ENCODE measurements around the gene CLDN16. TPM values are rescaled to one million over a fixed set of nuclear protein-coding genes. Genes with fewer than 3 reads are reported as not detected.

CLDN16 gene, protein sequence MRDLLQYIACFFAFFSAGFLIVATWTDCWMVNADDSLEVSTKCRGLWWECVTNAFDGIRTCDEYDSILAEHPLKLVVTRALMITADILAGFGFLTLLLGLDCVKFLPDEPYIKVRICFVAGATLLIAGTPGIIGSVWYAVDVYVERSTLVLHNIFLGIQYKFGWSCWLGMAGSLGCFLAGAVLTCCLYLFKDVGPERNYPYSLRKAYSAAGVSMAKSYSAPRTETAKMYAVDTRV
- 1 to 10 TPM in 1 of 2 donors, not detected in 1; 4.4 TPM for total RNA-seq

DNA sequence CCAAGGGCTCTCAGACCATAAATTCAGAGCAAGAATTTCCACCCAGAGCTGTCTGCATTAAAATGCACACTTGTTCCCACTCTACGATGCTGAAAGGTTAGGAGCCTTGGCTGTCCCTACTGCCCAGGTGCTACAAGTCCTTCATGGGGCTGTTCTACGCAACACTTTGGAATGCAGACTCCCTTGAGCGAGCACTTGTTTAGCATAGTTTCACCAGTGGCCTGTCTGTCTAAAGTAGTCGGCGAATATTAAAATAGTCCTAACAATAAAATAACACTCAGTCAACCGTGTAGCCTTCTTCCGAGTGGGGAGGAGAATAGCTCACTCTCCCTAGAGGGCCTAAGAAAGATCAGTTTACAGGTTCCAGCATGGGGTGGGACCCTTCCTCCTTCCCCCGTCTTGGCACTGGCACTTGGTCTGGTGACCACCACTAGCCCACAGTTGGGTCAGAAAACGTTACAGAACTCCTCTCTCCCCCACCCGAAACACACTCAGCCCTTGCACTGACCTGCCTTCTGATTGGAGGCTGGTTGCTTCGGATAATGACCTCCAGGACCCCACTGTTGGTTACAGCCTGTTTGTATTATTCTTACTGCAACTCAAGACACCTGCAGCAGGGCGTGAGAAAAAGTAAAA lies at the start of gene CLDN16:
CLDN16 (plus strand) TSS at position 586 of the 636 bp plus-strand sequence. CDS start 167 bp downstream, outside the sequence.
- Histone ChIP-seq H3K27ac (no peak within 1 kb of the TSS), H3K9me3 (no peaks in the 10 kb centered on the region), H3K4me1 (no peaks in the 10 kb centered on the region), H3K36me3 (replicated peaks in 1 of 2; ENCODE audit: insufficient read depth in 1 of 2, low read depth in 2 of 2) (no peaks in the 10 kb centered on the region), H3K27me3 (no peaks in the 10 kb centered on the region), H3K4me3 (no peak within 1 kb of the TSS)
- no peak for DNase-seq
- intact Hi-C loops (cut with DNase I), result no loop called here
- no peak for TF ChIP-seq POLR2A (IDR thresholded peaks at IDR 0.05)
- no peak for TF ChIP-seq CTCF (IDR thresholded peaks at IDR 0.05)
- ATAC-seq, result no peak
- 73 to 80% methylated on average over 12 of the region's 12 CpGs for WGBS, 2 donors

GRCh38 chr3:190338717-190339116 lies 49.2 kb upstream of the CLDN16 start:
- ATAC-seq, result peak; percentile 42
- H3K27ac ChIP-seq, result no peak overlapping the region
- H3K36me3 ChIP-seq (replicated peaks in 1 of 2; ENCODE audit: insufficient read depth in 1 of 2, low read depth in 2 of 2), result no peaks in the 10 kb centered on the region
- intact Hi-C loops (cut with DNase I), result no loop called here
- no peak overlapping the region for H3K4me3 ChIP-seq
- DNase-seq, result peak in 3 of 4 donors; percentile 39 to 48 (median 40)
- TF ChIP-seq CTCF (IDR thresholded peaks at IDR 0.05) (no peak), POLR2A (IDR thresholded peaks at IDR 0.05) (no peak)
- H3K4me1 ChIP-seq, result no peaks in the 10 kb centered on the region
- no peaks in the 10 kb centered on the region for H3K27me3 ChIP-seq
- H3K9me3 ChIP-seq, result no peaks in the 10 kb centered on the region

DNA sequence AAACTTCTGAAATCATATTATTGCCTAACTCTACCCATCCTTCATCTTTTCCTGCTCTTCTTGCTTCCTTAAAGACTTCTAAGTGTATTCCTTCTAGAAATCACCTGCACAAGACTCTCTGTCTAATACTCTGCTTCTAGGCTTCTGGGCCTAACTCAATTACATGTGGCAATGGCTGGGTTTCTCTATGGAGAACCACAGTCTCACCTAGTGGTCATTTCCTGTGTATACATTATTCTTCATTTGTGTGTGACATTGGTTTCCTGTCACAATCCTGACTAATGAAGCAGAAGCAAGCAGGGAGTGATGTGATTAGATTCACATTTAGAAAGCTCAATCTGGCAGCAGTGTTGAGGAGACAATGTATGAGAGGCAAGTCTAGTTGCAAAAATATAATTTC lies 48.8 kb upstream of the CLDN16 start:
- peak; percentile 30 for ATAC-seq
- intact Hi-C loops (cut with DNase I), result no loop called here

DNA sequence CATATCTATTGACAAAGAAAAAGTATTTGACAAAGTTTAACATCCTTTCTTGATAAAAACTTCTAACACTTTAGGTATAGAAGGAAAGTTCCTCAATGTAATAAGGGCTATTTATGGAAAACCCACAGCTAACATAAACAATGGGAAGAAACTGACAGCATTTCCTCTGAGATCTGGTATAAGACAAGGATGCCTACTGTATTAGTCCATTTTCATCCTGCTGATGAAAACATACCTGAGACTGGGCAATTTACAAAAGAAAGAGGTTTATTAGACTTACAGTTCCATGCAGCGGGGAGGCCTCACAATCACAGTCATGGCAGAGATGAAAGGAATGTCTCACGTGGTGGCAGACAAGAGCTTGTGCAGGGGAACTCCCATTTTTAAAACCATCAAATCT lies 47.9 kb upstream of the CLDN16 start:
- ATAC-seq (no peak), DNase-seq (no peak)
- Histone ChIP-seq H3K36me3 (replicated peaks in 1 of 2; ENCODE audit: insufficient read depth in 1 of 2, low read depth in 2 of 2) (no peaks in the 10 kb centered on the region), H3K27ac (no peak overlapping the region), H3K27me3 (no peaks in the 10 kb centered on the region), H3K4me3 (no peak overlapping the region), H3K9me3 (no peaks in the 10 kb centered on the region), H3K4me1 (peaks cover 6% of the 10 kb centered on the region)
- WGBS, 2 donors, result 88 to 93% methylated on average over 2 of the region's 2 CpGs
- no peak for TF ChIP-seq CTCF (IDR thresholded peaks at IDR 0.05)
- TF ChIP-seq POLR2A (IDR thresholded peaks at IDR 0.05), result no peak
- intact Hi-C loops (cut with DNase I), result no loop called here

More for the DNA sequence above, 48.8 kb upstream of the CLDN16 start:
- Histone ChIP-seq H3K4me3 (no peak overlapping the region), H3K36me3 (replicated peaks in 1 of 2; ENCODE audit: insufficient read depth in 1 of 2, low read depth in 2 of 2) (no peaks in the 10 kb centered on the region), H3K27ac (no peak overlapping the region), H3K9me3 (no peaks in the 10 kb centered on the region), H3K27me3 (no peaks in the 10 kb centered on the region), H3K4me1 (no peaks in the 10 kb centered on the region)
- TF ChIP-seq POLR2A (IDR thresholded peaks at IDR 0.05) (no peak), CTCF (IDR thresholded peaks at IDR 0.05) (no peak)
- no peak for DNase-seq

Data from body of pancreas (tissue), 4 donors.